ENCODE results near the gene ZNF862.

ZNF862 gene

GRCh38 chr7:149833495-149834130, 4.6 kb upstream of the ZNF862 start:
- DNase-seq (ENCODE audit: low read depth) = no peak
- H3K4me3 ChIP-seq (ENCODE audit: low read length) = no peak overlapping the region
- no peak for TF ChIP-seq CTCF (IDR thresholded peaks at IDR 0.05; ENCODE audit: insufficient read depth, low read depth, low read length, missing control alignments)

GRCh38 chr7:149834601-149835000, 3.6 kb upstream of the ZNF862 start:
- TF ChIP-seq CTCF (IDR thresholded peaks at IDR 0.05; ENCODE audit: insufficient read depth, low read depth, low read length, missing control alignments) = no peak
- no peak overlapping the region for H3K4me3 ChIP-seq (ENCODE audit: low read length)
- DNase-seq (ENCODE audit: low read depth) = no peak

GRCh38 chr7:149836434-149836833, 1.7 kb upstream of the ZNF862 start:
- no peak for TF ChIP-seq CTCF (IDR thresholded peaks at IDR 0.05; ENCODE audit: insufficient read depth, low read depth, low read length, missing control alignments)
- peak; percentile 11 for DNase-seq (ENCODE audit: low read depth)
- no peak overlapping the region for H3K4me3 ChIP-seq (ENCODE audit: low read length)

GRCh38 chr7:149837564-149838223, 481 bp upstream of the ZNF862 start:
- no peak for DNase-seq (ENCODE audit: low read depth)
- H3K4me3 ChIP-seq (ENCODE audit: low read length) = no peak overlapping the region
- TF ChIP-seq CTCF (IDR thresholded peaks at IDR 0.05; ENCODE audit: insufficient read depth, low read depth, low read length, missing control alignments) = no peak

- DNase-seq (ENCODE audit: low read depth) = peak; percentile 39
- TF ChIP-seq CTCF (IDR thresholded peaks at IDR 0.05; ENCODE audit: insufficient read depth, low read depth, low read length, missing control alignments) = no peak
- H3K4me3 ChIP-seq (ENCODE audit: low read length) = peak overlapping the region; percentile 86
Observed at GRCh38 chr7:149838992-149839408, 825 bp downstream of the ZNF862 start.

- no peak for DNase-seq (ENCODE audit: low read depth)
- H3K4me3 ChIP-seq (ENCODE audit: low read length) = no peak overlapping the region
- no peak for TF ChIP-seq CTCF (IDR thresholded peaks at IDR 0.05; ENCODE audit: insufficient read depth, low read depth, low read length, missing control alignments)
Observed at GRCh38 chr7:149839933-149840332, 1.8 kb downstream of the ZNF862 start.

GRCh38 chr7:149843566-149843965, 5.4 kb downstream of the ZNF862 start:
- no peak for TF ChIP-seq CTCF (IDR thresholded peaks at IDR 0.05; ENCODE audit: insufficient read depth, low read depth, low read length, missing control alignments)
- DNase-seq (ENCODE audit: low read depth) = no peak

More at GRCh38 chr7:149843566-149843965, 5.4 kb downstream of the ZNF862 start:
- H3K4me3 ChIP-seq (ENCODE audit: low read length) = no peak overlapping the region
